Measurements from ENCODE around the gene ESPN. TPM values are rescaled to one million over a fixed set of nuclear protein-coding genes. Genes with fewer than 3 reads are reported as not detected.

ESPN gene
- total RNA-seq, 4 donors from 2014 or later, result 40.2 to 368 (median 157) TPM

- TF ChIP-seq EP300 (IDR thresholded peaks at IDR 0.05; ENCODE audit: low read depth) (no peak), POLR2A (IDR thresholded peaks at IDR 0.05) (no peak), POLR2AphosphoS5 (IDR thresholded peaks at IDR 0.05) (no peak)
- TF ChIP-seq, protein P1, sequence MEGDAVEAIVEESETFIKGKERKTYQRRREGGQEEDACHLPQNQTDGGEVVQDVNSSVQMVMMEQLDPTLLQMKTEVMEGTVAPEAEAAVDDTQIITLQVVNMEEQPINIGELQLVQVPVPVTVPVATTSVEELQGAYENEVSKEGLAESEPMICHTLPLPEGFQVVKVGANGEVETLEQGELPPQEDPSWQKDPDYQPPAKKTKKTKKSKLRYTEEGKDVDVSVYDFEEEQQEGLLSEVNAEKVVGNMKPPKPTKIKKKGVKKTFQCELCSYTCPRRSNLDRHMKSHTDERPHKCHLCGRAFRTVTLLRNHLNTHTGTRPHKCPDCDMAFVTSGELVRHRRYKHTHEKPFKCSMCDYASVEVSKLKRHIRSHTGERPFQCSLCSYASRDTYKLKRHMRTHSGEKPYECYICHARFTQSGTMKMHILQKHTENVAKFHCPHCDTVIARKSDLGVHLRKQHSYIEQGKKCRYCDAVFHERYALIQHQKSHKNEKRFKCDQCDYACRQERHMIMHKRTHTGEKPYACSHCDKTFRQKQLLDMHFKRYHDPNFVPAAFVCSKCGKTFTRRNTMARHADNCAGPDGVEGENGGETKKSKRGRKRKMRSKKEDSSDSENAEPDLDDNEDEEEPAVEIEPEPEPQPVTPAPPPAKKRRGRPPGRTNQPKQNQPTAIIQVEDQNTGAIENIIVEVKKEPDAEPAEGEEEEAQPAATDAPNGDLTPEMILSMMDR (IDR thresholded peaks at IDR 0.05), result no peak
- Histone ChIP-seq H3K27ac (no peak overlapping the region), H3K27me3 (peaks cover 5% of the 10 kb centered on the region), H3K9me3 (no peaks in the 10 kb centered on the region), H3K36me3 (no peaks in the 10 kb centered on the region), H3K4me1 (peaks cover 0 to 10% (median 8%) of the 10 kb centered on the region in 4 donors), H3K4me3 (no peak overlapping the region)
- intact Hi-C loops (cut with DNase I; ENCODE audit: low total_unique reads) (no loop called here), in situ Hi-C loops (cut with MboI; ENCODE audit: low pct_ligation_motif_present in 1 of 4, low pct_unique_long_range_greater_than_20kb in 1 of 4, low sequenced_read_pairs in 3 of 4) (no loop called here)
- WGBS, 2 donors (ENCODE audit: low coverage in 1 of 2), result 83% methylated on average over 27 of the region's 31 CpGs; no CpG with 5 or more reads in 1 of the 2 donors
- no peak for DNase-seq
Measured at GRCh38 chr1:6505367-6506209, 81.0 kb downstream of the ESPN start.

DNA sequence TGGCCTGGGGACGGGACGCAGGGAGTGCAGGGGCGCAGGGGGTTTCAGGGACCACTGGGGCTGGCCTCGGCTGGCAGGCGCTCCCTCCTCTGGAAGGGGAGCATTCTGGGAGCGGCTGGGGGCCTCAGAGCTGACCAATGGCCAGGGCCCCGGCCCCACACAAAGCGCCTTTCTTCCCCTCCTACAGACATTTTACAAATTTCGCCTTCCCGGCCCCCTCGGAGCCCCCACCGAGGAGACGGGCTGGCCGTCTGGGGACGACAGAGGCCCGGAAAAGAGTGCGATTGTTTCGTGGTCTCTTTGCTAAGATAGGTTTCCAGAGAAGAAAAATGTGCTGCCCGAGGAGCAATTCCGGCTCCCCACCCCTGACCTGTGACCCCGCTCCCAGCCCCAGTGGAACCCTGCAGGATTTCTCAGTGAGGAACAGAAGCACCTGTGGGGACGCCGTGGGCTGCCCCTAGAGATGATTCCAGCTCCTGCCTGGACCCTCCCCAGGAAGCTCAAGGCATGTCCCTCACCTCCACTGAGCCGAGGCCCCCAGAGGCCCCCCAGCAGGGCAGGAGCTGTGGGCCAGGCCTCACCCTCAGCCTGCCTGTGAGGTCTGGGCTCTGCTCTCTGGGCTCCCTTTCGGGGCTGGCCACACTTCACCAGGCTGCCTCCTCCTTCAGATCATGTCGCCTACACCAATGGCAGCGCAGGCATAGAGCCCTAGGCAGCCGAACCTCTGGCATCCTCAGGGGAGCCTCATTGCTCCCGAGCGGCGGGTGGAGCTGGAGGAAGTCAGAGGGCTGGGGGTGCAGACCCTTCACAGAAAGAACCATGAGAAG lies 81.8 kb downstream of the ESPN start:
- 80% methylated on average over 29 of the region's 31 CpGs; no CpG with 5 or more reads in 1 of the 2 donors for WGBS, 2 donors (ENCODE audit: low coverage in 1 of 2)
- no peak for TF ChIP-seq EP300 (IDR thresholded peaks at IDR 0.05; ENCODE audit: low read depth)
- TF ChIP-seq, protein P1 (IDR thresholded peaks at IDR 0.05), result no peak
- no peak for TF ChIP-seq POLR2A (IDR thresholded peaks at IDR 0.05)
- TF ChIP-seq POLR2AphosphoS5 (IDR thresholded peaks at IDR 0.05), result no peak
- Histone ChIP-seq H3K9me3 (no peaks in the 10 kb centered on the region), H3K4me1 (peaks cover 0 to 10% (median 8%) of the 10 kb centered on the region in 4 donors), H3K27me3 (no peaks in the 10 kb centered on the region), H3K36me3 (no peaks in the 10 kb centered on the region), H3K4me3 (no peak overlapping the region), H3K27ac (no peak overlapping the region)
- intact Hi-C loops (cut with DNase I; ENCODE audit: low total_unique reads) (no loop called here), in situ Hi-C loops (cut with MboI; ENCODE audit: low pct_ligation_motif_present in 1 of 4, low pct_unique_long_range_greater_than_20kb in 1 of 4, low sequenced_read_pairs in 3 of 4) (no loop called here)
- no peak for DNase-seq

GRCh38 chr1:6507037-6507428 lies 82.5 kb downstream of the ESPN start:
- Histone ChIP-seq H3K27ac (no peak overlapping the region), H3K27me3 (no peaks in the 10 kb centered on the region), H3K36me3 (no peaks in the 10 kb centered on the region), H3K4me1 (peaks cover 0 to 6% (median 5%) of the 10 kb centered on the region in 4 donors), H3K9me3 (no peaks in the 10 kb centered on the region), H3K4me3 (no peak overlapping the region)
- in situ Hi-C loops (cut with MboI; ENCODE audit: low pct_ligation_motif_present in 1 of 4, low pct_unique_long_range_greater_than_20kb in 1 of 4, low sequenced_read_pairs in 3 of 4) (no loop called here), intact Hi-C loops (cut with DNase I; ENCODE audit: low total_unique reads) (no loop called here)
- TF ChIP-seq POLR2AphosphoS5 (IDR thresholded peaks at IDR 0.05), result no peak
- TF ChIP-seq, protein P1 (IDR thresholded peaks at IDR 0.05), result no peak
- TF ChIP-seq POLR2A (IDR thresholded peaks at IDR 0.05), result no peak
- no peak for TF ChIP-seq EP300 (IDR thresholded peaks at IDR 0.05; ENCODE audit: low read depth)
- DNase-seq, result no peak
- 62% methylated on average over 7 of the region's 7 CpGs; no CpG with 5 or more reads in 1 of the 2 donors for WGBS, 2 donors (ENCODE audit: low coverage in 1 of 2)

- DNase-seq, result no peak
- peaks cover 0 to 1% (median under 1%) of the 10 kb centered on the region in 4 donors for H3K4me1 ChIP-seq
- 60% methylated on average over 5 of the region's 12 CpGs; no CpG with 5 or more reads in 1 of the 2 donors for WGBS, 2 donors (ENCODE audit: low coverage in 1 of 2)
- no peak overlapping the region for H3K4me3 ChIP-seq
- H3K9me3 ChIP-seq, result no peaks in the 10 kb centered on the region
- H3K27me3 ChIP-seq, result no peaks in the 10 kb centered on the region
- intact Hi-C loops (cut with DNase I; ENCODE audit: low total_unique reads), result no loop called here
- no peaks in the 10 kb centered on the region for H3K36me3 ChIP-seq
- H3K27ac ChIP-seq, result no peak overlapping the region
- in situ Hi-C loops (cut with MboI; ENCODE audit: low pct_ligation_motif_present in 1 of 4, low pct_unique_long_range_greater_than_20kb in 1 of 4, low sequenced_read_pairs in 3 of 4), result no loop called here
- TF ChIP-seq EP300 (IDR thresholded peaks at IDR 0.05; ENCODE audit: low read depth) (no peak), POLR2AphosphoS5 (IDR thresholded peaks at IDR 0.05) (no peak), POLR2A (IDR thresholded peaks at IDR 0.05) (no peak)
- TF ChIP-seq, protein P1 (IDR thresholded peaks at IDR 0.05), result no peak
Measured at GRCh38 chr1:6507461-6507911, 82.9 kb downstream of the ESPN start.

Measured in transverse colon (tissue), 4 donors.